Liver (tissue), 9 donors: ENCODE data around the gene MEF2D. TPM values are rescaled to one million over a fixed set of nuclear protein-coding genes. Genes with fewer than 3 reads are reported as not detected.

Source experiments
- DNase-seq: peaks from one replicate; pipeline ENCODE4 v3.0.0-alpha.2; 2017; ENCODE audit warnings: low spot score
- H3K27ac ChIP-seq, 2 donors: one replicate each; pipeline ENCODE4 v1.7.0; 2013; ENCODE audit warnings: inconsistent platforms in 2 of 2, low read length in 2 of 2, control low read depth in 1 of 2, low read depth in 1 of 2, mild to moderate bottlenecking in 1 of 2
- H3K27me3 ChIP-seq, 4 donors: one replicate each; pipeline versions ENCODE4 v1.6.1 to v1.7.0; 2013; ENCODE audit warnings: low read length in 3 of 4, inconsistent platforms in 1 of 4, mild to moderate bottlenecking in 1 of 4, moderate library complexity in 1 of 4; ENCODE audit not compliant: control insufficient read depth in 4 of 4, insufficient read depth in 4 of 4
- H3K36me3 ChIP-seq, 4 donors: one replicate each; pipeline versions ENCODE4 v1.6.1 to v1.7.0; 2013; ENCODE audit warnings: low read length in 3 of 4, mild to moderate bottlenecking in 3 of 4, low read depth in 1 of 4, moderate library complexity in 1 of 4; ENCODE audit not compliant: control insufficient read depth in 4 of 4, insufficient read depth in 3 of 4
- H3K4me1 ChIP-seq, 4 donors: one replicate each; pipeline versions ENCODE4 v1.6.1 to v1.7.0; 2013; ENCODE audit warnings: low read length in 3 of 4, mild to moderate bottlenecking in 3 of 4, moderate library complexity in 1 of 4; ENCODE audit not compliant: control insufficient read depth in 4 of 4, insufficient read depth in 4 of 4
- H3K4me3 ChIP-seq, 3 donors: one replicate each; pipeline versions ENCODE4 v1.6.1 to v1.7.0; 2013; ENCODE audit warnings: low read length in 3 of 3, control low read depth in 1 of 3, low read depth in 1 of 3, mild to moderate bottlenecking in 1 of 3
- H3K9ac ChIP-seq, 2 donors: one replicate each; pipeline ENCODE4 v1.7.0; 2013; ENCODE audit warnings: low read length in 2 of 2, mild to moderate bottlenecking in 2 of 2, moderate library complexity in 2 of 2, control low read depth in 1 of 2, low read depth in 1 of 2
- H3K9me3 ChIP-seq, 4 donors: one replicate each; pipeline versions ENCODE4 v1.6.1 to v1.7.0; 2013; ENCODE audit warnings: low read length in 3 of 4; ENCODE audit not compliant: control insufficient read depth in 4 of 4
- EGR1 ChIP-seq, 2 donors: IDR thresholded peaks; 2 replicates each; pipeline ENCODE4 v1.6.1; 2016 to 2018; ENCODE audit warnings: antibody characterized with exemption in 2 of 2, low read depth in 2 of 2
- FOXA1 ChIP-seq: IDR thresholded peaks from 2 replicates; pipeline ENCODE4 v1.6.1; 2016; ENCODE audit warnings: antibody characterized with exemption
- FOXA2 ChIP-seq: IDR thresholded peaks from 2 replicates; pipeline ENCODE4 v1.6.1; 2016; ENCODE audit warnings: antibody characterized with exemption
- GABPA ChIP-seq, 2 donors: IDR thresholded peaks in 1 of 2; conservative IDR thresholded peaks in 1 of 2; 2 replicates each; pipeline ENCODE4 v1.6.1; 2016; ENCODE audit warnings: antibody characterized with exemption in 2 of 2, mild to moderate bottlenecking in 1 of 2, moderate library complexity in 1 of 2
- HNF4A ChIP-seq, 2 donors: conservative IDR thresholded peaks; 2 replicates each; pipeline ENCODE4 v1.6.1; 2016; ENCODE audit warnings: antibody characterized with exemption in 2 of 2, mild to moderate bottlenecking in 2 of 2
- HNF4G ChIP-seq: IDR thresholded peaks from 2 replicates; pipeline ENCODE4 v1.6.1; 2016; ENCODE audit warnings: antibody characterized with exemption
- JUND ChIP-seq, 2 donors: IDR thresholded peaks; 2 replicates each; pipeline ENCODE4 v1.6.1; 2016; ENCODE audit warnings: antibody characterized with exemption in 2 of 2
- NR2F2 ChIP-seq: IDR thresholded peaks from 2 replicates; pipeline ENCODE4 v1.6.1; 2016; ENCODE audit warnings: antibody characterized with exemption
- RAD21 ChIP-seq, 2 donors: IDR thresholded peaks; 2 replicates each; pipeline ENCODE4 v1.6.1; 2016; ENCODE audit warnings: antibody characterized with exemption in 2 of 2, mild to moderate bottlenecking in 2 of 2
- RXRA ChIP-seq, 2 donors: IDR thresholded peaks; 2 replicates each; pipeline ENCODE4 v1.6.1; 2017 to 2018; ENCODE audit warnings: antibody characterized with exemption in 2 of 2, mild to moderate bottlenecking in 1 of 2
- SP1 ChIP-seq: IDR thresholded peaks from 2 replicates; pipeline ENCODE4 v1.6.1; 2018; ENCODE audit warnings: antibody characterized with exemption, mild to moderate bottlenecking
- TAF1 ChIP-seq: conservative IDR thresholded peaks from 2 replicates; pipeline ENCODE4 v1.6.1; 2016; ENCODE audit warnings: antibody characterized with exemption, mild to moderate bottlenecking
- YY1 ChIP-seq: IDR thresholded peaks from 2 replicates; pipeline ENCODE4 v1.6.1; 2016; ENCODE audit warnings: antibody characterized with exemption, mild to moderate bottlenecking
- WGBS: extraction: QIAGEN DNeasy Blood & Tissue Kit; methylation state at CpG from one replicate; pipeline ENCODE4 v1.1.7; 2013; 5-methylcytosine and 5-hydroxymethylcytosine counted together
- polyA plus RNA-seq, 2 donors: library from polyadenylated mRNA; stranded (reverse) in 1 of 2; unstranded in 1 of 2; fragments of 200-250 nt in 1 of 2; fragments of >200 nt in 1 of 2; fragmentation: Nextera tagmentation in 1 of 2; extraction: Ambion mirVana in 1 of 2; gene quantifications; one replicate each; pipeline versions ENCODE4 v1.2.1 to v1.2.3, GENCODE V29; 2013 to 2015
- total RNA-seq, 2 donors: library from RNA; depleted of rRNA; stranded (reverse); fragments of >200 nt; gene quantifications; one replicate each; pipeline ENCODE4 v1.2.3, GENCODE V29; 2014
- TF ChIP-seq, protein P1 (sequence below): IDR thresholded peaks from 2 replicates; pipeline ENCODE4 v1.6.1; 2016; ENCODE audit warnings: antibody characterized with exemption
- TF ChIP-seq, protein P2 (sequence below): fragments of 150-350 bp; IDR thresholded peaks from 2 replicates; pipeline ENCODE4 v1.5.1; 2017; ENCODE audit warnings: improper control_type of control experiment, low read depth, low read length; ENCODE audit not compliant: missing input control
- TF ChIP-seq, protein P3 (sequence below): IDR thresholded peaks from 2 replicates; pipeline ENCODE4 v1.6.1; 2016; ENCODE audit warnings: antibody characterized with exemption
- TF ChIP-seq, protein P4 (sequence below): IDR thresholded peaks from 2 replicates; pipeline ENCODE4 v1.6.1; 2016; ENCODE audit warnings: antibody characterized with exemption, mild to moderate bottlenecking
- TF ChIP-seq, protein P5 (sequence below): IDR thresholded peaks from 2 replicates; pipeline ENCODE4 v1.6.1; 2016; ENCODE audit warnings: antibody characterized with exemption
- donor health status: healthy.
- donor health status: healthy.
- donor health status: healthy.
- donor health status: healthy.
- donor health status: healthy.

MEF2D gene
- total and polyA plus RNA-seq, 4 donors = 3.4 to 7.6 (median 5.5) TPM

DNA sequence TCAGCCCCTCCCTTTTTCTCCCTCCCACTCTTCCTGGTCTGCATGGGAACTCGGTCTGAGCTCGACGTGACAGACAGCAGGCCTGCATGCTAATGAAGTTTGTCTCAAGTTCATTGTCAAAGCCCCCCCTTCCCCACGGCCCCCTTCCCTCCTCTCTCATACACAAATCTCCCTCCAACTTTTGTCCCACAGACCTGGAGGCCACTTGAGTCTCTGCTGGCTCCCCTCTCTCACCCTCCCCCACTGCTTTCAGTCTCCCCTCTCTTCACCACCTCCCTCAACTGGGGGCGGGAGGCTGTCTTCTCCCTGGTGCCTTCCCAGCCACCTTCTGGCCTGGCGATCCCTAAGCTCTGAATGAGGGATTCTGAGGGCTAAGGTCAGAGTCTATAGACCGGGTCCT lies 70.3 kb downstream of the MEF2D start:
- TF ChIP-seq TAF1 = no peak
- TF ChIP-seq RXRA (IDR thresholded peaks at IDR 0.05) = no peak
- no peak for TF ChIP-seq FOXA1
- TF ChIP-seq, protein P1, sequence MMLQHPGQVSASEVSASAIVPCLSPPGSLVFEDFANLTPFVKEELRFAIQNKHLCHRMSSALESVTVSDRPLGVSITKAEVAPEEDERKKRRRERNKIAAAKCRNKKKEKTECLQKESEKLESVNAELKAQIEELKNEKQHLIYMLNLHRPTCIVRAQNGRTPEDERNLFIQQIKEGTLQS = no peak
- TF ChIP-seq RAD21 (IDR thresholded peaks at IDR 0.05) = no peak
- TF ChIP-seq, protein P2, sequence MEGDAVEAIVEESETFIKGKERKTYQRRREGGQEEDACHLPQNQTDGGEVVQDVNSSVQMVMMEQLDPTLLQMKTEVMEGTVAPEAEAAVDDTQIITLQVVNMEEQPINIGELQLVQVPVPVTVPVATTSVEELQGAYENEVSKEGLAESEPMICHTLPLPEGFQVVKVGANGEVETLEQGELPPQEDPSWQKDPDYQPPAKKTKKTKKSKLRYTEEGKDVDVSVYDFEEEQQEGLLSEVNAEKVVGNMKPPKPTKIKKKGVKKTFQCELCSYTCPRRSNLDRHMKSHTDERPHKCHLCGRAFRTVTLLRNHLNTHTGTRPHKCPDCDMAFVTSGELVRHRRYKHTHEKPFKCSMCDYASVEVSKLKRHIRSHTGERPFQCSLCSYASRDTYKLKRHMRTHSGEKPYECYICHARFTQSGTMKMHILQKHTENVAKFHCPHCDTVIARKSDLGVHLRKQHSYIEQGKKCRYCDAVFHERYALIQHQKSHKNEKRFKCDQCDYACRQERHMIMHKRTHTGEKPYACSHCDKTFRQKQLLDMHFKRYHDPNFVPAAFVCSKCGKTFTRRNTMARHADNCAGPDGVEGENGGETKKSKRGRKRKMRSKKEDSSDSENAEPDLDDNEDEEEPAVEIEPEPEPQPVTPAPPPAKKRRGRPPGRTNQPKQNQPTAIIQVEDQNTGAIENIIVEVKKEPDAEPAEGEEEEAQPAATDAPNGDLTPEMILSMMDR = no peak
- no peak for TF ChIP-seq NR2F2
- no peak for TF ChIP-seq SP1
- TF ChIP-seq, protein P3, sequence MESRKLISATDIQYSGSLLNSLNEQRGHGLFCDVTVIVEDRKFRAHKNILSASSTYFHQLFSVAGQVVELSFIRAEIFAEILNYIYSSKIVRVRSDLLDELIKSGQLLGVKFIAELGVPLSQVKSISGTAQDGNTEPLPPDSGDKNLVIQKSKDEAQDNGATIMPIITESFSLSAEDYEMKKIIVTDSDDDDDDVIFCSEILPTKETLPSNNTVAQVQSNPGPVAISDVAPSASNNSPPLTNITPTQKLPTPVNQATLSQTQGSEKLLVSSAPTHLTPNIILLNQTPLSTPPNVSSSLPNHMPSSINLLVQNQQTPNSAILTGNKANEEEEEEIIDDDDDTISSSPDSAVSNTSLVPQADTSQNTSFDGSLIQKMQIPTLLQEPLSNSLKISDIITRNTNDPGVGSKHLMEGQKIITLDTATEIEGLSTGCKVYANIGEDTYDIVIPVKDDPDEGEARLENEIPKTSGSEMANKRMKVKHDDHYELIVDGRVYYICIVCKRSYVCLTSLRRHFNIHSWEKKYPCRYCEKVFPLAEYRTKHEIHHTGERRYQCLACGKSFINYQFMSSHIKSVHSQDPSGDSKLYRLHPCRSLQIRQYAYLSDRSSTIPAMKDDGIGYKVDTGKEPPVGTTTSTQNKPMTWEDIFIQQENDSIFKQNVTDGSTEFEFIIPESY = no peak
- TF ChIP-seq, protein P4, sequence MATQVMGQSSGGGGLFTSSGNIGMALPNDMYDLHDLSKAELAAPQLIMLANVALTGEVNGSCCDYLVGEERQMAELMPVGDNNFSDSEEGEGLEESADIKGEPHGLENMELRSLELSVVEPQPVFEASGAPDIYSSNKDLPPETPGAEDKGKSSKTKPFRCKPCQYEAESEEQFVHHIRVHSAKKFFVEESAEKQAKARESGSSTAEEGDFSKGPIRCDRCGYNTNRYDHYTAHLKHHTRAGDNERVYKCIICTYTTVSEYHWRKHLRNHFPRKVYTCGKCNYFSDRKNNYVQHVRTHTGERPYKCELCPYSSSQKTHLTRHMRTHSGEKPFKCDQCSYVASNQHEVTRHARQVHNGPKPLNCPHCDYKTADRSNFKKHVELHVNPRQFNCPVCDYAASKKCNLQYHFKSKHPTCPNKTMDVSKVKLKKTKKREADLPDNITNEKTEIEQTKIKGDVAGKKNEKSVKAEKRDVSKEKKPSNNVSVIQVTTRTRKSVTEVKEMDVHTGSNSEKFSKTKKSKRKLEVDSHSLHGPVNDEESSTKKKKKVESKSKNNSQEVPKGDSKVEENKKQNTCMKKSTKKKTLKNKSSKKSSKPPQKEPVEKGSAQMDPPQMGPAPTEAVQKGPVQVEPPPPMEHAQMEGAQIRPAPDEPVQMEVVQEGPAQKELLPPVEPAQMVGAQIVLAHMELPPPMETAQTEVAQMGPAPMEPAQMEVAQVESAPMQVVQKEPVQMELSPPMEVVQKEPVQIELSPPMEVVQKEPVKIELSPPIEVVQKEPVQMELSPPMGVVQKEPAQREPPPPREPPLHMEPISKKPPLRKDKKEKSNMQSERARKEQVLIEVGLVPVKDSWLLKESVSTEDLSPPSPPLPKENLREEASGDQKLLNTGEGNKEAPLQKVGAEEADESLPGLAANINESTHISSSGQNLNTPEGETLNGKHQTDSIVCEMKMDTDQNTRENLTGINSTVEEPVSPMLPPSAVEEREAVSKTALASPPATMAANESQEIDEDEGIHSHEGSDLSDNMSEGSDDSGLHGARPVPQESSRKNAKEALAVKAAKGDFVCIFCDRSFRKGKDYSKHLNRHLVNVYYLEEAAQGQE = no peak
- TF ChIP-seq FOXA2 = no peak
- TF ChIP-seq, protein P5, sequence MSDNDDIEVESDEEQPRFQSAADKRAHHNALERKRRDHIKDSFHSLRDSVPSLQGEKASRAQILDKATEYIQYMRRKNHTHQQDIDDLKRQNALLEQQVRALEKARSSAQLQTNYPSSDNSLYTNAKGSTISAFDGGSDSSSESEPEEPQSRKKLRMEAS = no peak
- TF ChIP-seq EGR1 (IDR thresholded peaks at IDR 0.05; ENCODE audit: low read depth in 2 of 2) = no peak
- no peak for TF ChIP-seq JUND (IDR thresholded peaks at IDR 0.05)
- no peak for TF ChIP-seq YY1
- no peak for TF ChIP-seq GABPA (IDR thresholded peaks at IDR 0.05 in 1 of 2, conservative IDR thresholded peaks at IDR 0.05 in 1 of 2)
- TF ChIP-seq HNF4A (conservative IDR thresholded peaks at IDR 0.05) = no peak
- no peak for TF ChIP-seq HNF4G
- Histone ChIP-seq H3K9me3 (no peaks in the 10 kb centered on the region), H3K36me3 (no peaks in the 10 kb centered on the region), H3K9ac (no peak overlapping the region), H3K4me3 (no peak overlapping the region), H3K27me3 (peaks cover 4 to 36% (median 20%) of the 10 kb centered on the region in 4 donors), H3K4me1 (peaks cover 0 to 2% (median 0%) of the 10 kb centered on the region in 4 donors), H3K27ac (no peak overlapping the region)
- no peak for DNase-seq
- 8% methylated on average over 7 of the region's 7 CpGs for WGBS
